Measurements from ENCODE around the gene CCDC186. TPM values are rescaled to one million over a fixed set of nuclear protein-coding genes. Genes with fewer than 3 reads are reported as not detected.
A peak's percentile ranks its signal among the peaks of the same experiment; 100 is the strongest.
"Not testable (repeated sequence)": the region's sequence is repeated elsewhere in the genome, so short reads cannot be mapped to it uniquely, and the experiment has no call there.

Gene CCDC186
- total RNA-seq, 5 donors from 2014 or later (not counting 1 experiment from before 2014, with no cell fraction given) = 25.2 to 46.7 (median 27.0) TPM

DNA sequence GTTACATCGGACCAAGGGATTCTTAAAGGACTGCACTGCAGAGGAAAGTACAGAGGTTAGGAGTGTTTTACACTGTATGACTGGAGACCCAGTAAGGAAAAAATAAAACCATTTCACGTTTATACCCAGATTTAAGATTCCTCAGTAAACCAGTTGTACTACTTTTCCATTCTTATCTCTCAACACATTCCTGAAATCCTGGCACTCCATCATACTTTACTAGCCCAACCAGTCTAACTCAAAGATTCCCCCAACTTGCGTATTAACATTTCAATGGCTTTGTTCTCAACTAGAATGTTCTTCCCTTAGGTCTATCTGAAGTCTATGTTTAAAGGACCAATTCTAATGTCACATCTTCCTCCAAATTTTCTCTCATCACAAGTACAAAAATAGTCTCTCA, 8.0 kb downstream of the CCDC186 start:
- Histone ChIP-seq H3K27me3 (replicated peaks in 1 of 2; ENCODE audit: control insufficient read depth in 2 of 2, extremely low read depth in 1 of 2, insufficient read depth in 2 of 2, low read length in 1 of 2) (no peaks in the 10 kb centered on the region), H3K27ac (ENCODE audit: low read length) (no peak overlapping the region), H3K36me3 (ENCODE audit: control insufficient read depth in 2 of 2, extremely low read depth in 1 of 2, insufficient read depth in 1 of 2, low read length in 1 of 2) (peaks cover 0 to 12% of the 10 kb centered on the region in 2 donors), H3K4me1 (ENCODE audit: control insufficient read depth in 1 of 2, extremely low read depth in 1 of 2, insufficient read depth in 2 of 2, low read length in 2 of 2) (peaks cover 3 to 4% of the 10 kb centered on the region in 2 experiments), H3K4me3 (ENCODE audit: control insufficient read depth in 1 of 2, extremely low read depth in 1 of 2, low read length in 1 of 2) (no peak overlapping the region), H3K9me3 (no peaks in the 10 kb centered on the region)
- DNase-seq = no peak
- WGBS (ENCODE audit: insufficient coverage) = 86% methylated on average over 2 of the region's 3 CpGs
- Mint-ChIP-seq H3K36me3 (peaks cover 54% of the 10 kb centered on the region), H3K4me3 (no peak overlapping the region), H3K27ac (no peak overlapping the region), H3K9me3 (peaks cover 0 to 6% (median 4%) of the 10 kb centered on the region in 3 donors), H3K27me3 (no peaks in the 10 kb centered on the region), H3K4me1 (peaks cover 64 to 71% (median 66%) of the 10 kb centered on the region in 3 donors)
- POLR2A ChIA-PET = interaction anchor here in 1 of 2 donors (0.6 kb wide), 1 partner anchor 8 kb away, joined by 5 read pairs; no protein-coding TSS in a partner anchor
- ATAC-seq (replicated peaks in 1 of 4) = no peak
- CTCF ChIA-PET = no interaction called here

- Mint-ChIP-seq H3K4me3 (no peak overlapping the region), H3K4me1 (peaks cover 56 to 60% (median 60%) of the 10 kb centered on the region in 3 donors), H3K36me3 (peaks cover 42% of the 10 kb centered on the region), H3K27me3 (no peaks in the 10 kb centered on the region), H3K27ac (no peak overlapping the region), H3K9me3 (no peaks in the 10 kb centered on the region)
- CTCF ChIA-PET = interaction anchor here in 1 of 2 donors (1.1 kb wide), 1 partner anchor 10 kb away, joined by 3 read pairs; no protein-coding TSS in a partner anchor
- H3K27me3 ChIP-seq (replicated peaks in 1 of 2; ENCODE audit: control insufficient read depth in 2 of 2, extremely low read depth in 1 of 2, insufficient read depth in 2 of 2, low read length in 1 of 2) = no peaks in the 10 kb centered on the region
- no CpG with 5 or more reads among the region's 2 CpGs for WGBS (ENCODE audit: insufficient coverage)
- no peak overlapping the region for H3K27ac ChIP-seq (ENCODE audit: low read length)
- POLR2A ChIA-PET = interaction anchor here in 1 of 2 donors (0.7 kb wide), 1 partner anchor 13 kb away, joined by 3 read pairs; no protein-coding TSS in a partner anchor
- H3K4me1 ChIP-seq (ENCODE audit: control insufficient read depth in 1 of 2, extremely low read depth in 1 of 2, insufficient read depth in 2 of 2, low read length in 2 of 2) = peaks cover 3 to 8% of the 10 kb centered on the region in 2 experiments
- peaks cover 0 to 17% of the 10 kb centered on the region in 2 donors for H3K36me3 ChIP-seq (ENCODE audit: control insufficient read depth in 2 of 2, extremely low read depth in 1 of 2, insufficient read depth in 1 of 2, low read length in 1 of 2)
- no peaks in the 10 kb centered on the region for H3K9me3 ChIP-seq
- no peak overlapping the region for H3K4me3 ChIP-seq (ENCODE audit: control insufficient read depth in 1 of 2, extremely low read depth in 1 of 2, low read length in 1 of 2)
- DNase-seq (no peak), ATAC-seq (replicated peaks in 1 of 4) (peak in 1 of 4 experiments; percentile 55)
Measured at GRCh38 chr10:114163062-114163461, 10.9 kb downstream of the CCDC186 start.

GRCh38 chr10:114157912-114158311, 16.1 kb downstream of the CCDC186 start:
- ChIA-PET POLR2A (interaction anchor here (0.6 to 0.7 kb wide), 2 partner anchors 30 to 351 kb away, joined by 3 to 5 read pairs; no protein-coding TSS in a partner anchor), CTCF (interaction anchor here in 1 of 2 donors (0.7 kb wide), 1 partner anchor 10 kb away, joined by 3 read pairs; no protein-coding TSS in a partner anchor)
- Histone ChIP-seq H3K4me3 (ENCODE audit: control insufficient read depth in 1 of 2, extremely low read depth in 1 of 2, low read length in 1 of 2) (no peak overlapping the region), H3K27me3 (replicated peaks in 1 of 2; ENCODE audit: control insufficient read depth in 2 of 2, extremely low read depth in 1 of 2, insufficient read depth in 2 of 2, low read length in 1 of 2) (no peaks in the 10 kb centered on the region), H3K9me3 (no peaks in the 10 kb centered on the region), H3K4me1 (ENCODE audit: control insufficient read depth in 1 of 2, extremely low read depth in 1 of 2, insufficient read depth in 2 of 2, low read length in 2 of 2) (peaks cover 0 to 3% of the 10 kb centered on the region in 2 experiments), H3K36me3 (ENCODE audit: control insufficient read depth in 2 of 2, extremely low read depth in 1 of 2, insufficient read depth in 1 of 2, low read length in 1 of 2) (peaks cover 0 to 30% of the 10 kb centered on the region in 2 donors), H3K27ac (ENCODE audit: low read length) (no peak overlapping the region)
- peaks cover 47% of the 10 kb centered on the region for H3K36me3 Mint-ChIP-seq
- no peak overlapping the region for H3K27ac Mint-ChIP-seq
- WGBS (ENCODE audit: insufficient coverage) = no CpG with 5 or more reads among the region's 2 CpGs
- no peaks in the 10 kb centered on the region for H3K27me3 Mint-ChIP-seq
- no peak overlapping the region for H3K4me3 Mint-ChIP-seq
- peaks cover 24 to 31% (median 28%) of the 10 kb centered on the region in 3 donors for H3K4me1 Mint-ChIP-seq
- no peaks in the 10 kb centered on the region for H3K9me3 Mint-ChIP-seq
- DNase-seq (no peak), ATAC-seq (replicated peaks in 1 of 4) (no peak)

DNA sequence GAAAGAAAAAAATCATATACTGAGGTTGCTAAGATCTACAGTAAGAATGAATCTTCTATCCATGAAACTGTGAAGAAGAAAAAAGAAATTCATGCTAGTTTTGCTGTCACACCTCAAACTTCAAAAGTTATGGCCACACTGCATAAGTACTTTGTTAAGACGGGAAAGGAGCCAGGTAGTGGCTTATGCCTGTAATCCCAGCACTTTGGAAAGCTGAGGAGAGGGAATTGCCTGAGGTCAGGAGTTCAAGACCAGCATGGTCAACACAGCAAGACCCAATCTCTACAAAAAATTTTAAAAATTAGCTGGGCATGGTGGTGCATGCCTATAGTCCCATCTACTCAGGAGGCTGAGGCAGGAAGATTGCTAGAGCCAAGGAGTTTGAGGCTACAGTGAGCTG, 22.1 kb downstream of the CCDC186 start:
- DNase-seq (no peak), ATAC-seq (replicated peaks in 1 of 4) (no peak)
- H3K9me3 Mint-ChIP-seq = no peaks in the 10 kb centered on the region
- H3K9me3 ChIP-seq = no peaks in the 10 kb centered on the region
- no peak overlapping the region for H3K4me3 ChIP-seq (ENCODE audit: control insufficient read depth in 1 of 2, extremely low read depth in 1 of 2, low read length in 1 of 2)
- no peak overlapping the region for H3K27ac Mint-ChIP-seq
- H3K36me3 Mint-ChIP-seq = peaks cover 76% of the 10 kb centered on the region
- H3K36me3 ChIP-seq (ENCODE audit: control insufficient read depth in 2 of 2, extremely low read depth in 1 of 2, insufficient read depth in 1 of 2, low read length in 1 of 2) = peaks cover 3 to 52% of the 10 kb centered on the region in 2 donors
- H3K27me3 Mint-ChIP-seq = no peaks in the 10 kb centered on the region
- no peak overlapping the region for H3K27ac ChIP-seq (ENCODE audit: low read length)
- H3K4me3 Mint-ChIP-seq = no peak overlapping the region
- no peaks in the 10 kb centered on the region for H3K27me3 ChIP-seq (replicated peaks in 1 of 2; ENCODE audit: control insufficient read depth in 2 of 2, extremely low read depth in 1 of 2, insufficient read depth in 2 of 2, low read length in 1 of 2)
- WGBS (ENCODE audit: insufficient coverage) = no CpG with 5 or more reads among the region's 1 CpG
- no peaks in the 10 kb centered on the region for H3K4me1 ChIP-seq (ENCODE audit: control insufficient read depth in 1 of 2, extremely low read depth in 1 of 2, insufficient read depth in 2 of 2, low read length in 2 of 2)
- ChIA-PET CTCF (no interaction called here), POLR2A (no interaction called here)
- H3K4me1 Mint-ChIP-seq = peaks cover 8 to 13% (median 9%) of the 10 kb centered on the region in 3 donors

GRCh38 chr10:114151486-114151885, 22.5 kb downstream of the CCDC186 start:
- no CpG with 5 or more reads among the region's 2 CpGs for WGBS (ENCODE audit: insufficient coverage)

DNA sequence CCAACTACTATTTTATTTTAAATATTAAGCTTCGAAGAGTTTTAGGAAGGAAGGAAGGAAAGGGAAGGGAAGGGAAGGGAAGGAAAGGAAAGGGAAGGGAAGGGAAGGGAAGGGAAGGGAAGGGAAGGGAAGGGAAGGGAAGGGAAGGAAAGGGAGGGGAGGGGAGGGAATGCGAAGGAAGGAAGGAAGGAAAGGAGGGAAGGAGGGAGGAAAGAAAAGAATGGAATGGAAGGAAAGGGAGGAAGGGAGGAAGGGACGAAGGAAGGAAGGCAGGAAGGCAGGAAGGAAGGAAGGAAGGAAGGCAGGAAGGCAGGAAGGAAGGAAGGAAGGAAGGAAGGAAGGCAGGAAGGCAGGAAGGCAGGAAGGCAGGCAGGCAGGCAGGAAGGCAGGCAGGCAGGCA, 24.5 kb downstream of the CCDC186 start:
- H3K27ac Mint-ChIP-seq; H3K27me3 ChIP-seq (replicated peaks in 1 of 2; ENCODE audit: control insufficient read depth in 2 of 2, extremely low read depth in 1 of 2, insufficient read depth in 2 of 2, low read length in 1 of 2); H3K4me3 ChIP-seq (ENCODE audit: control insufficient read depth in 1 of 2, extremely low read depth in 1 of 2, low read length in 1 of 2); ATAC-seq (replicated peaks in 1 of 4); H3K27me3 Mint-ChIP-seq; DNase-seq; H3K9me3 Mint-ChIP-seq; H3K4me1 ChIP-seq (ENCODE audit: control insufficient read depth in 1 of 2, extremely low read depth in 1 of 2, insufficient read depth in 2 of 2, low read length in 2 of 2); POLR2A ChIA-PET; H3K4me1 Mint-ChIP-seq; H3K4me3 Mint-ChIP-seq; H3K27ac ChIP-seq (ENCODE audit: low read length); CTCF ChIA-PET; H3K9me3 ChIP-seq: not testable (repeated sequence)
- WGBS (ENCODE audit: insufficient coverage) = 95% methylated on average over 2 of the region's 3 CpGs
- H3K36me3 ChIP-seq (ENCODE audit: control insufficient read depth in 2 of 2, extremely low read depth in 1 of 2, insufficient read depth in 1 of 2, low read length in 1 of 2) = peaks cover 3 to 59% of the 10 kb centered on the region in 2 donors
- peaks cover 80% of the 10 kb centered on the region for H3K36me3 Mint-ChIP-seq

More at GRCh38 chr10:114151486-114151885, 22.5 kb downstream of the CCDC186 start:
- Mint-ChIP-seq H3K4me3 (no peak overlapping the region), H3K27ac (no peak overlapping the region), H3K9me3 (no peaks in the 10 kb centered on the region), H3K36me3 (peaks cover 76% of the 10 kb centered on the region), H3K27me3 (no peaks in the 10 kb centered on the region), H3K4me1 (peaks cover 8 to 11% (median 9%) of the 10 kb centered on the region in 3 donors)
- POLR2A ChIA-PET = interaction anchor here in 1 of 2 donors (0.5 kb wide), 1 partner anchor 793 kb away, joined by 9 read pairs; no protein-coding TSS in a partner anchor
- no peaks in the 10 kb centered on the region for H3K9me3 ChIP-seq
- H3K36me3 ChIP-seq (ENCODE audit: control insufficient read depth in 2 of 2, extremely low read depth in 1 of 2, insufficient read depth in 1 of 2, low read length in 1 of 2) = peaks cover 3 to 52% of the 10 kb centered on the region in 2 donors
- no peak overlapping the region for H3K27ac ChIP-seq (ENCODE audit: low read length)
- CTCF ChIA-PET = no interaction called here
- H3K4me3 ChIP-seq (ENCODE audit: control insufficient read depth in 1 of 2, extremely low read depth in 1 of 2, low read length in 1 of 2) = no peak overlapping the region
- H3K4me1 ChIP-seq (ENCODE audit: control insufficient read depth in 1 of 2, extremely low read depth in 1 of 2, insufficient read depth in 2 of 2, low read length in 2 of 2) = no peaks in the 10 kb centered on the region
- DNase-seq (no peak), ATAC-seq (replicated peaks in 1 of 4) (no peak)
- no peaks in the 10 kb centered on the region for H3K27me3 ChIP-seq (replicated peaks in 1 of 2; ENCODE audit: control insufficient read depth in 2 of 2, extremely low read depth in 1 of 2, insufficient read depth in 2 of 2, low read length in 1 of 2)

Measured in T-cell (primary cell).